HG03469 (cell line): ENCODE measurements around the gene MYO3B.
"Not testable (repeated sequence)": the region's sequence is repeated elsewhere in the genome, so short reads cannot be mapped to it uniquely, and the experiment has no call there.

Experiments
- ATAC-seq: cut with Tn5 transposase; IDR thresholded peaks from one replicate; pipeline ENCODE4 v1.9.1; 2021; ENCODE audit warnings: mild to moderate bottlenecking, moderate library complexity, moderate number of reproducible peaks; ENCODE audit not compliant: unreplicated experiment

MYO3B gene

GRCh38 chr2:170462433-170463205 is 284.7 kb downstream of the MYO3B start:
- no peak for ATAC-seq

DNA sequence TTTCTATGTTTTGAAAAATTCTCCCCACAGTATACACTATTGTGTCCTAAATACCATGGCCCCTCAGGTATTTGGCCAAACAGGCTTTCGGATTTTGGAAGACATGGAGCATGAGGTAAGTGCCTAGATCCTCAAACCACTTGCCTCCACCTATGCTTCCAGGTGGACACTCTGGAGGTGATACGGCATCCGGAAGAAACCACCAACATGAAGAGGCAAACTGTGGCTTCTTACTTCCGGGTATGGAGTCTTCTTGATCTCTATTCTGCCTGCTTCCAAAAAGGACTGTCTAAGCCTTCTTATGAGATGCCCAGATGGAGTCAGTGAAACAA is 285.2 kb downstream of the MYO3B start:
- ATAC-seq = no peak

DNA sequence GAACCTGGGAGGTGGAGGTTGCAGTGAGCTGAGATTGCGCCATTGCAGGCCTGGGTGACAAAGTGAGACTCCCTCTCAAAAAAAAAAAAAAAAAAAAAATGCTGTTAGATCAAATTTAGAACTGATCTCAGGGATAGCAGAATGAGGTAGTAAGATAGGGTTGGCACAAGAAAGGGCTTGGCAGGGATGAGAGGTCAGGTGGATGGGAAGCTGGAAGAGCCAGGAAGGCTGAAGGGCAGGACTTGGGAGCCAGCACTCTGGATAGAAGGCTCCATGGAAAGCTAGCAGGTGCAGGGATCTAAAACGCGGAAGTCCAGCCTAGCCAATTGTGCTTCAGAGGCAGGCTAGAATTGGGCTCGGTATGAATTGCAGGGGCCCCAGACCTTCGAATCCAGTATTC is 286.3 kb downstream of the MYO3B start:
- no peak for ATAC-seq

GRCh38 chr2:170465241-170465640 is 287.3 kb downstream of the MYO3B start:
- ATAC-seq = no peak

GRCh38 chr2:170466632-170467031 is 288.7 kb downstream of the MYO3B start:
- ATAC-seq = no peak

DNA sequence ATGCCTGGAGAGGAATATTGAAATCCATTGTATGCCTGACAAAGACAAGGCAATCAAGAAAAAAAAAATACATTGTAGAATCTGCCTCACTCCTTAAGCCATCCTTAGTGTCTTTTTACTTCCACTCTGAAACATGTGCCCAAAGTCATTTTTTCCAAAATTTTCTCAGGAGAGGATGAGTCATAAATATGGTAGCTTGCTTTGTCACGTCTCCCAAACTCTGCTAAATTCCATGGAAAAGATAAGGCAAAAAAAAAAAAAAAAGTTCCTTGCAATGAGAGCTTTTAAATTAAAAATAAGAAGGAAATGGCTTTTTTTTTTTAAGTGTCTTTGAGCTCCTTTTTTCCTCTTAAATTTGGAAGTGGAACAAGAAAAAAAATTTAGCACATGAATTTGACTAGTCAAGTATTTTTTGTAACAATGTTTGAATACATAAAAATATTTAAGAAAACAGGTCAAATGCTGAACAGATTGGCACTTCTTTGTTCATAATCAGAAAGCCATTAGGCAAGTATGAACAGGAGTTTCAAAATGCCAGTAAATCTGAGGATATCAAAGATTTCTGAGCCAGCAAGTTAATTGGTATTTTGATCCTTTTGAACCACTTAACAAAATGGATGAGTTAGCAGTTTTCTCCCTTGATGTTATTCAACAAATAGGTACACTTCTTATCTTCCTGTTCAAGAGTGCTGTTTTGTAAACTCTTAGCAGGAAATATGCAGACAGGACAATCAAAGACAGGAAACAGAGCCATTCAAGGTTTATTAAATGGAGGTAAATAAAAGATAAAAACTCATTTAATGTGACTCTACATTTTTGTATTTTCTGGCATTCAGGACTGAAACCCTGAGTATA is 289.8 kb downstream of the MYO3B start:
- ATAC-seq = no peak

DNA sequence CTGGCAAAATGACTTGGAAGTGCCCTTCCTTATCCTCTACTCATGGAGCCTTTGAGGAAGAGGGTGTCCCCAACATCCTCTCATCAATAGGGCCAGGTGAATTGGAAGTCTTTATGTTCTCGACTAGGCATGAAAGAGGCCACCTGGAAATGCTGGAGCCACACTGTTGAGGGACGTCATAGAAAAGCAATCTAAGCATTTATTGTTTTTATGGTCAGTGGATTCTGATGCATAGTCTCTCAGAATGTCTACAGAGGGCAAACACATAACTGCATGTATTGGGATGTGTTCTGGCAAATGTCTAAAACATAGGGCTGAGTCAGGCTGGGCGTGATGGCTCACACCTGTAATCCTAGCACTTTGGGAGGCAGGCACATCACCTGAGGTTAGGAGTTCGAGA is 290.6 kb downstream of the MYO3B start:
- ATAC-seq = no peak

DNA sequence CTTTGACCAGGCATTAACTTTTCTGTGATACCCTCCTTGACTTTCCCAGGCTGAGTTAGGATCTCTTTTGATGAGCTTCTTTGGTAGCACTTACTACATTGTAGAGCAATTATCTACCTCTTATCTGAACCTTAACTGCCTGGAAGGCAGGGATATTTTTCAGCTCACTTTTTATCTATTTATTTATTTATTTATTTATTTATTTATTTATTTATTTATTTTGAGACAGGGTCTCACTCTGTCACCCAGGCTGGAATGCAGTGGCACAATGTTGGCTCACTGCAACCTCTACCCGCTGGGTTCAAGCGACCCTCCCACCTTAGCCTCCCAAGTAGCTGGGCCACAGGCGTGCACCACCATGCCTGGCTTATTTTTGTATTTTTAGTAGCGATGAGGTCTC is 294.6 kb downstream of the MYO3B start:
- ATAC-seq = not testable (repeated sequence)

DNA sequence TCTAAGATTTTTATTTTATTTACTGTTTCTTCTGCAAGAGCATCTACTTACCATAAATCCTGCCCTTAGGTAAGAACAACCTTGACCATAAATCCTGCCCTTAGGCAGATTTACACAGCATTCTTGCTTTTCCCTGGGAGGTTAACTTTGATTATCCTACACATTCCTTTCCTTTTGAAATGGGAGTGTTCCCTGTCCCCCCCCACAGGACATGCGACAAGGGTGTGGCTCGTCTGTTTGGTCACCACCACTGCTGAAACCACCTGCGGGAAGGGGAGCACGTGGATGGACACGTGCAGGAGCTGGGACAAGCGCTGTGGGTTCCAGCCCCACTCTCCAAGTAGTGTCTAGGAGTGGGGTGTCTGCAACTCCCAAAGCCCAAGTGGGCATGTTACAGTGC is 297.9 kb downstream of the MYO3B start:
- ATAC-seq = no peak

DNA sequence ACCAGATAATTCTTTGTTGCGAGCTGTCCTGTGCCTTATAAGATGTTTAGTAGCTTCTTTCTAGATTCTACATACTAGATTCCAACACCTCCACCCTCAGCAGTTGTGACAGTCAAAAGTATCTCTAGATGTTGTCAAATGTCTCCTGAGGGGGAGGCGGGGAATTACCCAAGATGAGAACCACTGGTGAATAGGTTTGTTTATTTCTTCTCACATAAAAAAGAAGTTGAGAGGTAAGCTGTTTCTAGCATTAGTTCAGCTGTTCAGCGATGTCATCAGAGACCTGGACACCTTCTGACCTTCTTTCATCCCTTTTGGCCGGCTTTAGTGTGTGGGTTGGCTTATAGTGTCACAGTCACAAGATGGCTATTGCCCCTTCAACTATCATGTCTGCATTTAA is 299.7 kb downstream of the MYO3B start:
- ATAC-seq = no peak

GRCh38 chr2:170481201-170481600 is 303.3 kb downstream of the MYO3B start:
- ATAC-seq = no peak

GRCh38 chr2:170484552-170484951 is 306.6 kb downstream of the MYO3B start:
- ATAC-seq = no peak

DNA sequence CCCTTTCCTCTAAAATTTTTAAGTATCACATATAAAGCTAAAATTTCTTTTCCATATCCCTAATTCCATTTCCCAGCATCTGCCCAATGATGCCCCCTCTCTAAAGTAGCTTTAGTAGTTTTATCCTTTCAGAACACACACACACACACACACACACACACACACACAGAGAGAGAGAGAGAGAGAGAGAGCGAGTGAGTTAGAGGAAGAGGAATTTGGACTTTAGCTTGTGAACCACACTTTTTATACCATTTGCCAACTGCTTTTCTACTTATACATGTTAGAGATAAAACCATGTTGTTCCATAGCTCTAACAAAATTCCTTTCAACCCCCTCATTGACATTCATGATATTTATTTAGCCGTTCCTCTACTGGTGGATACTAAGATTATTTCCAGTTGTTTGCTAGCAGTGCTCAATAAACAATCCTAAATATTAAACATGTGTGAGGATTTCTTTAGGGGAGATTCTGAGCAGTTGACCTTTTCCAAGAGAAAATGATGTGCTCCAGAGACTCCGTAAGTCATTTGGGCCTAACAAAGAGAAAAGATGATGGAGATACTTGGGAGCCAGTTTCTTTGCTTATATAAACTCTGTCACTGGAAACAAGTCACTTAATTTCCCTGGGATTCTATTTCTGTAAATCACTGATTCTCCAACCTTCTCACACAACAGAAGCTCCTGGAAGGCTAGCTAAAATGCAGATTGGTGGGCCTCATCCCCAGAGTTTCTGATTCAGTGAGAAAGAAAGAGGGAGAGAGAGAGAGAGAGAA is 307.5 kb downstream of the MYO3B start:
- ATAC-seq = no peak

- no peak for ATAC-seq
These were observed 308.8 kb downstream of the MYO3B start for GRCh38 chr2:170486730-170487129.

DNA sequence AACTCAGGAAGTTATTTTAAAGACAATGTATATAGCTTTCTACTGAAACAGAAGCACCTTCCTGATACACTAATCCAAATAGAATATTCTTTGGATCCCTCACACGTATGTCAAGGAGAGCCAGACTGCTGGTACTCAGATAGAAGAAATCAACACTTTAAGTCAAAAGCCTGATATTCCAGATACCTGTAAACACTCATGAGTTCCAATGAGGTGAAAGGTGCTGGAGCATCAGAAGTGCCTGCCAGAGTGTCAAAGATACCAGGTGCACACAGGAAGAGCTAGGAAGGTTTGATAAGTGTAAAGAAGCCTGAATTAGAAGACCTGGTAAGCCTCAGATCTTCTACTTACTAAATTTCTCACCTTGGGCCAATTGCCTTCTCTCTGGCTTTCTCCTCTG is 310.9 kb downstream of the MYO3B start:
- no peak for ATAC-seq

- no peak for ATAC-seq
These were observed 314.1 kb downstream of the MYO3B start for GRCh38 chr2:170492010-170492409.

- ATAC-seq = no peak
These were observed 315.6 kb downstream of the MYO3B start for GRCh38 chr2:170493426-170494097.

DNA sequence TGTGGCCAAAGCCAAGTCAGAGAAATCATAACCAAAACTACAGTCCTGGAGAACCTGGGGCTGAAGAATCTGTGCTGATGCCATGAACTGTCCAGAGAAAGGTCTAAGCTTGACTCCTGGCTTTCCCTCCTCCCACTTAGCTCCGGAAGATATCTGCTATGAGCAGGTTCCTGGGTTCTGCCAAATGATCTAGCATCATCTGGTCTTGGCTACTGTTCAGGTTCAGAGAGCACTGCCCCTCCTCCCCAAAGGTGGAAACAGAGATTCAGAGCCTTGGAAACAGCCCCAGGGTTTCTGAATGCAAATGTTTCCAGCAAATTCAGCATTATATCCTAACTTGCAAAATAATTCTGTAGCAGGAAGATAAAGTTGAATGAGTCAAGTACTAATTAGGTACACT is 317.9 kb downstream of the MYO3B start:
- no peak for ATAC-seq

DNA sequence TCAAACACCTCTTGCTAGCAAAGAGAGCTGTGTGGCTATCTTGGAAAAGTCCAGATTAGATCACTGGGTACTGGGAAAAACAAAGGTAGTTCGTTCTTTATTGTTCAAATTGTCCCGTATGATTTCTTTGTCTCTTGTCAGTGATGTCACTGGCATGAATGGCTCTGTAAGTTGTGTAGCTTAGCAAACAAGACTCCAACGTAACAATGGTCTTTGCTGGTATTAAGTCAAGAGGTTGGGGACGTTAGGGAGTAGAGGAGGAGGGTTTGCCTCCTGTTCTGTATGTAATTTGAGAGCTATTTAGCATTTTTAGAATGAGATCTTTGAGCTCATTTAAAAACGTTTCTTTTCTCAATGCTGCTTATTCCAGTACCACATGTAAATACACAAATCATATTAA is 320.7 kb downstream of the MYO3B start:
- no peak for ATAC-seq

DNA sequence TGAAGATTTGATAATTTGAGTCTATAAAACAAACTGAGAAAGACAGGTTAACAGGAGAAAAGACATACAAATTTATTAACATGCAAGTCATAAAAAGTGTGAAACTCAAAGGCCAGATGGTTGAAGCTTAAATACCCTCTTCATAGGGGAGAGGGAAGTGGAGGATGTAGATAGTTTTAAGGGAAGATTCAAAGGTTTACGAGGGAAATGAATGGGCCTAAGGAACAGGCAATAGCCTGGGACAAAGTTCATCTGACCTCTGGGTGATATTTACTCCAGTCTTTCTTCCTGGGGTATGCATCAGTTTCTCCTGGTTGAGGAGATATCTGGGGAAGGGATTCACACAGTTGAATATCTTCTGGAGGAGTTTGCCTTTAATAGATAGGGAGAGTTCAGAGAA is 322.2 kb downstream of the MYO3B start:
- ATAC-seq = no peak

GRCh38 chr2:170500770-170501169 is 322.8 kb downstream of the MYO3B start:
- ATAC-seq = no peak
